Renal cortical epithelial cell (primary cell): ENCODE measurements around the gene MICB. TPM values are rescaled to one million over a fixed set of nuclear protein-coding genes. Genes with fewer than 3 reads are reported as not detected.
"Not testable (repeated sequence)": the region's sequence is repeated elsewhere in the genome, so short reads cannot be mapped to it uniquely, and the experiment has no call there.

ENCODE experiments used
- DNase-seq: peaks from one replicate; pipeline ENCODE4 v3.0.0-alpha.2; 2011; ENCODE audit warnings: low read depth
- total RNA-seq: library from RNA; depleted of rRNA; stranded (reverse); fragments of >200 nt; gene quantifications from 2 replicates; pipeline ENCODE4 v1.2.3, GENCODE V29; 2014

Gene MICB
- total RNA-seq, 1 donor from 2014 or later, result 5.3 TPM

DNA sequence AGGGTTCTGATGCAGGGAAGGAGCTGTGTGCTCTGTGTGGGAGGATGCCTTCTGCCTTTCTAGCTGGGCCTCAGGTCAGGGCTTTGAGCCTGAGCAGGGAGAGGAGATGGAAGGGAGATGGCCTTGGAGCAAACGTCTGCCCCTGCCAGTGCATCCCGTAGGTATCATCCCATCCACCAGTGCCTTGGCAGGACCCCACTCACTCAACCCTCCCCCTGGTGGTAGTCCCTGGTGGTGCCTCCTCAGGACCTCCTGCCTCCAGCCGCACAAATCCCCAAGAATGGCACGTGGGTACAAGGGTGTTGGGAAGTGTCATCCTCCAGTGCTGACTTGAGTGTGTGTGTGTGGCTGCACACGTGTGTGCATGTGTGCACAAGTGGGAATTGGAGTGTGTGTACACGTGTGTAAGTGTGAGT is 23.1 kb upstream of the MICB start:
- no peak for DNase-seq

DNA sequence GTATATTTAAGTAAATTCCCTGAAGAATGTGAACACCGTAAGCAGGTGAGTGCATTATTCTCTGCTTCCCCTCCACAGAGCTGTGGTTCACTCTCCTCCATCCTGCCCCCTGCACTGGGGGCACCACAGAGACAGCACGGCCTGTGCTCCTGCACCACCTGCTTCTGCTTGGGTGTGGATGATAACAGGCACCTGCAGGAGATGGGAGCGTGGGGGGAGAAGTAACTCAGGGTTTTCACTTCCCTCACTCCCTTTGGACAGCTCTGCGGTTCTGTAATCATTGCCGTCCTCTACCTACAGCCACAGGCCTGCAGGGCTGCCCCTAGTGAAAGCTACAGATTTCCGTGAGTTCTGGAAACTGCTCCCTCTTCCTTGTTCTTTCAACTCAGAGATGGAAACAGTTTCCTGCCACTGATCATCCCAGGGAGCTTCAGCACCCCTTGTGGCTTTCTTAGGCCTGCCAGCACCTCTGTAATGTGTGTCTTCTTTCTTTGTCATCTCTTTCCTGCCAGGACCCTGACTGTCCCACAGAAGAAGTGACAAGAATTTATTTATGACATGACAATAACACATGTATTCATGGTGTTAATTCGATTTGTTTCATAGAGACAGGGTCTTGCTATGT is 21.3 kb upstream of the MICB start:
- DNase-seq, result no peak

DNA sequence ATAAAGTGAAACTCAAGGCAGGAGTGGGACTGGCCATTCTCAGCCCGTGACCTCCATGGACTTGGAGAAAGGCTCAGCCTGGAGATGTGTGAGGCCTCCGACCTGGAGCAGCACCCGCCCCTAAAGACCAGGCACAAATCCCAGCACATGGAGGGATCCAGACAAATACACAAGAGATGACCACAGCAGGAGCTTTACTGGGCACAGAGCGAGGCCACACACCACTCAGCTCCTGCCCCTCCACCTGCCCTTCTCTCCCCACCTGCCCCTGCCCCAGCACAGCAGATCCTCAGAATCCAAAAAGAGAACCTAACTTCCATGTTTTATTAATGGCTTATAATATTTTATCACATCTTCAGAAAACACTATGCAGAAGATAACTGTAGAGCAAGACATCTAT is 20.4 kb upstream of the MICB start:
- no peak for DNase-seq

DNA sequence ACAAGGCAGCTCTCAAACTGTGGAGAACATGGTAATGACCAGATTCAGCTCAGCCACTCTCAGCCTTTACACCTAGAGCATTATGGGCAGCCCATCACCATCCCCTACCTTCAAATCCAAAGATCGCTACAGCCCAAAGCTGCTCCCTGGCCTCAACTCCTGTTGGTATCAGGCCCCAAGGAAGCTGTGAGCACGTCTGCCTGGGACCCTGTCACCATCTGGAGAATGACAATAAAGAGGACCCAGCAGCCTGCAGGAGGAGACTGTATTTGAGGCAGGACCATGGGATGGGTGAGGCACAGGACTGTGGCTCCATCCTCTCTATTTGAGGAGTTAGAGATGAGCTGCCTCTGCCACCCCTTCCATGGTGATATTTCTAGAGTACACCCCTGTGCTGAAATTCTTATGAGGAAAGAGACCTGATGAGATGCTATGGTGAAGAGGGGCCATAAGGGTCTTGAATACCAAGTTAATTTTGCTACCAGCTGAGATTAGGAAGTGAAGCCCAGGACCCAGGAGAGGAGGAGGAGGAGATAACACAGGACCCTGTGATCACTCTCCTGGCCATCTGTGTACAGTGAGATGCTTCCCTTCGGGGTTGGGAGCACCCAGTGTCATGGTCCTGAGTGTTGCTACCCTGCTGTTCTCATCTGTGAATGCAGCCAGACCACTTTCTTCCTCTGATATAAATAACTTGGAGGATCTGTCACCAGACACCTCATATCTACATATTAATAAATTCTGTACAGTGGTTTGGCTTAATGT is 19.6 kb upstream of the MICB start:
- DNase-seq, result no peak

DNA sequence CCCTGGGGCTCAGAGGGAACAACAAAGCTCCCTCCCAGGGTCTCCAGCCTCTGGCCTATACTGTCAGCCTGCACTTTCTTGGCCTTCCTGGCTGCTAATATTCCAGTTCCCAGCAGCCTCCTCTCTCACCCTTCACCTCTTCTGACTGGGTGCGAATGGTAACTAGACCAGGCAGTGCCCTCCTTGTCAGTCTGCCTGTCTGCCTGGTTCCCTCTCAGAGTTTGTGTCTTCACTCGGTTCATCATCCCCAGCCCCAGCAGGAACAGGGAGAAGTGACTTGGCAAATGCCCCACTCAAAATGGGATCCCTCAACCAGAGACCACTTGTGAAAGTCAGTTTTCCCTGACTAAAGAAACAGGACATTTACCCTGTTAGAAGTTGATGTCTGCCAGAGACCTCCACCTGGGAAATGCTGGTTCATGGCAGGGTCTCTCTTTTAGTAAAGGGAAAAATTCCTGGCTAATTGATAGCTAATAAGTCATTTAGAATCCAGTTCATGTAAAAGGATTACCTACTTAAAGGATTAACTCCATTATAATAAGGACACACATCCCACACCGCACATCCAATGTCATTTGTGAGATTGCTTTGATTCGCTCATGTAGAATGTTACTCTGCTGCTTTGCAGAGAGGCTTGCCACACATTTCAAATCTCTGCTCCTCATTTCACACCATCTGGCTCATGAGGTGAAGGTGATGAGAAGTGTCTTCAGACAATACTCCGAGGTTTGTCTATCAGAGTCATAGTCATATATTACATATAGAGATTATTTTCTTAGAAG is 18.6 kb upstream of the MICB start:
- DNase-seq, result no peak

DNA sequence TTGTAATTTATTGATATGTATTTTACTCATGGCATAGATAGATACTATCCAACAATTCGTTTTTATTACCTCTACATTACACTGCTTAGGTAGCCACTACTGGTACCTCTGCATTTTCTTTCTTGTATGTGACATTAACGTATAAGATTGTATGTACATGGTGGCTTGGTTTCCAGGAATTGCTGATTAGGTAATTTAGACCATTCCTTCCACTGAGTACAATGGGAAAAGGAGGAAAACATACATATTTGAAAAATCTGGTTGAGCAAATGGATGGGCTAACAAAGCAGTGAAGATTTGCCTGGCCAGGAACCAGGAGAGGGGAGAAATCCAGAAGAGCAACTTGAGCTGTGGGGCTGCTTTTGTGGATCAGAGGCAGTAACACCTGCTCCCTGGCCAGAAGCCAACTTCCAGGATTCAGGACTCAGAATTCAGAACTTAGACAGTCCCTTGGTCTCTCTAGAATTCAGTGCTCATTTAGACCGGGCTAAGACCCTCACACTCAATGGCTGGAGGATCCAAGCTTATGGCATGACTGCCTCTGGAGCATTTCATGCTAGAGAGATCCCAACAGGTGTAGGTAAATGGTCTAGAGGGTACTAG is 17.9 kb upstream of the MICB start:
- DNase-seq, result no peak

DNA sequence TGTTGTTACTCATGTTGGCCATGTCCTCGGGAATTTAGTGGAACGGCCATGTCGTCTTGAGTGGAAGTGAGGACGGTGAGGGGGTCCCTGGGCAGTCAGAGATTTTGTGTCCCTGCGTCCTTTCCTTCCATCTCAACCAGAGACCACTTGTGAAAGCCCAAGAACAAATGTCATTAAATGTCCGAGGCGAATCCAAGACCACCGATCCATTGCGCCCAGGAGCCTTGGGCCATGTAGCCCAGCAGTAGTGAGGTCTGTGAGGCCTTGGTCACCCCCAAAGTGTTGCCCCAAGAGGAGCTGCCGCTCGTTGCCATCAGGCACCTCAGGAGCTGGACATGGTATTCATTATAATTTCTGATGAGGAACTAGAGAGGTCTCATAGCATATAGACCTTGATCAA is 17.4 kb upstream of the MICB start:
- DNase-seq, result no peak

DNA sequence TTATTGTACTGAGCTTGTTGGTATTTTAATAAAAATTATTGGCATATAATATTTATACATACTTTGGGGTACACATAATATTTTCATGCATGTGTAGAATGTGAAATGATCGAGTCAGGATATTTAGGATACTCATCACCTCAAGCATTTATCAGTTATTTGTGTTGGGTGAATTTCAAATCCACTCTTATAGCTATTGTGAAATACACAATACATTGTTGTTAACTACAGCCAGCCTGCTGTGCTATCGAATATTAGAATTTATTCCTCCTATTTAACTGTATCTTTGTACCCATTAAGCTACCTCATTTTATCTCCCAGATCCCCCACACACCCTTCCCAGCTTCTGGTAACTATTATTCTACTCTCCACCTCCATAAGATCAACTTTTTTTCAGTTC is 14.6 kb upstream of the MICB start:
- no peak for DNase-seq

DNA sequence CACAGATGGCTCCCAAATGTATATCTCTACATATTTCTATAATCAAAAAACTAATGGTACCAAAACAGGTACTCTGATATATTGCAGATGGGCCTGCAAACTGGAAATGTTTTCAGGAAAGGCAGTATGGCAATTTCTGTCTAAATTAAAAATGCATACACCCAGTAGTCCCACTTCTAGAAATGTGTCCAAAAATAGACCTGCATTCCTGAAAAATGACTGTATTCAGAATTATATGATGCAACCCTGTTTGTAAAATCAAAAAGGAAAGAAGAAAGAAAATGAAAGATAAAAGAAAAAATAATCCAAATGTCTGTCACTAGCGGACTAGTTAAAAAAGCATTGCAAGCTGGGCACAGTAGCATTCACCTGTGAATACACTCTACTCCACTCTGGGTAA is 12.9 kb upstream of the MICB start:
- no peak for DNase-seq

DNA sequence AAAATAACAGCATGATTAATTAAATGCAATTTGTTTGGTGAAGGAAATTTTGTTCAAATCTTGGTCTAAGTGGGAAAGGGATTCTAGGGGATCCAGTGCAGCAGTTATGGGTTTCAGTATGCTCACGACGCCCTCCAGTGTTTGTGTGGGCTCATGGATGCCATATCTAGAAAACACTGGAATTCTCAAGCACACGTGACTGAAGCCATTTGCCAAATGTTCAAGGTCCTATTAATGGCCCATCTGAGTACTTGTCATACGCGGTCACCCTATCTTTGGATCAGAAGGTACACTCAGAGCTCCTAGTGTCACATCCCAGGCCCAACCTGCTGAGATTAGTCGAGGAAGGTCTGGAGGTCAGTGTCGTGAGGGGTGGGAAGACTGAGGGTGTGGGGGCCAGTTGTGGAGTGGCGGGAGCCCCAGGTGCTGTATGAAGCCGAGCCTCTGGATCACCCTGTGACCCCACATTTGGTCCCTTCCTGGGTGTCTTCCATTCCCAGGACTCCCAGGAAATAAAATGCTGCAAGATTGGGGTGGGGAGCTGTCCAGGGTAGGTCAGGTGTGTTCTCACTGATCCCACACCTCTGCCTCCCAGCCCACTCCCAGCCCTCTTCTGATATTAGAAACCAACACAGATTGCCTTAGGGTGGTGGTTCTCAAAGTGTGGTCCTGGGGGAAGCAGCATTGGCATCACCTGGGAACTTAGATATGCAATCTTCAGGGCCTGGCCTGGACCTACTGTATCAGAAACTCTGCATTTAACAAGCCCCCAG is 11.7 kb upstream of the MICB start:
- DNase-seq, result not testable (repeated sequence)

DNA sequence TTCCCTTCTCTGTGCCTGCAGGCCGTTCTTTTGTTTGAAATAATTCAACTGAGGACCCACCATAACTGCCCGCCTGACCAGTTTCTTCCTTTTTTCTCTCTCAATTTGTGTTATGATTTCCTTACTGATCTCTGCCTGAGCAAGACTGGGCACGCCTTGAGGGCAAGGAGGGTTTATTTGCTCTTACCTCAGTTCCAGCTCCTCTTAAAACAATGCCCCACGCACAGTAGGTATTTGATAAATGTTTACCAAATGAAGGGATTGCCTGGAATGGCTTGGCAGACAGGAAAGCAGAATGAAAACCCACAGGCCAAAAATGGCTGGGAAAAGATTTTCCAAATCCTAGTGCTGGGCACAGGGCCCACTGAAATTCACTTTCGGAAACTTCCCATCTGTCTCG is 10.3 kb upstream of the MICB start:
- DNase-seq, result not testable (repeated sequence)

DNA sequence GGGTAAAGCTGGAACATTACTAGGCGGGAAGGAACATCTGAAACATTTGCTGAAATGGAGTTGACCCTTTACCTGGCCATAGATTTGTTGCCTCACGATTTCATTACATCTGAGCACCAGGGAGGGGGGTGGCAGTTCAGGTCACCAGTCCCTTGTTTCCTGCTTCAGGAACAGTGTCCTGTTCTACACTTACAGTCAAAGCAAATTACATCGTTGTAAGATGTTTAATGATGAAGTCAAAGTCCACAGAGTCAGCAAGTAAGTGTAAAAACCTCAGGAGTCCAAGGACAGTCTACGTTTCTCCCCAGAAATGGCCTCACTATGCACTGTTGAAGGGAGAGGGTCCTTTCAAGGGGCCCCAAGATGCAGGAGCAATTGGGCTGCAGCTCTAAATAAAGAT is 8.9 kb upstream of the MICB start:
- no peak for DNase-seq

DNA sequence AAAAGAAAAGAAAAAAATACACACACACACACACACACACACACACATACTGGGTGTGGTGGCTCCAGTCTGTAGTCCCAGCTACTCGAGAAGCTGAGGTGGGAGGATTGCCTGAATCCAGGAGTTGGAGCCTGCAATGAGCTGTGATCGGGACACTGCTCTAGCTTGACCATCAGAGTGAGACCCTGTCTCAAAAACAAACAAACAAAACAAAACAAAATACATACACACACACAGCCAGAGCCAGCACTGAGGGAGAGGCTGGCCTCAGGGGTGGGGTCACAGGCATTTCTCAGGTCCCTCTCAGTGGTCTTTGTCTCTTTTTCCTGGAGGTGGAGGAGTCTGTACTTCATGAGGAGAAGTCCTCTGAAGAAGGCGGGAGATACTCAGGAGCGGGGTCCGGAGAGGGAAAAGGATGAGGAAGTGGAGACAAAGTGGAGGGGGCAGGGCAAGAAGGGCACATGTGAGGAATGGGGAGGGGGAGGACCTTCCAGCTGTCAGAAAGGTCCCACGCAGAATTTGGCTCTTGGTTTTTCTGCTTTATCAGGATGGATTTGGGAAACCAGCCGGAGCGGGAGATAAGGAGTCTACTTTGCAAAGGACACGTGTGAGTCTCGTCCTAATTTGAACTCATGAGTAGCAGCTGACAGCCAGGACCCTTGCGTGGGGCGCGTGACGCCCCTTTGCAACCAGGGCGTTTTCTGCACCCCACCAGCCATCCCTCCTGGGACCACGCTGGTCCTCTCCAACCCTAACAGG is 7.7 kb upstream of the MICB start:
- DNase-seq, result no peak

DNA sequence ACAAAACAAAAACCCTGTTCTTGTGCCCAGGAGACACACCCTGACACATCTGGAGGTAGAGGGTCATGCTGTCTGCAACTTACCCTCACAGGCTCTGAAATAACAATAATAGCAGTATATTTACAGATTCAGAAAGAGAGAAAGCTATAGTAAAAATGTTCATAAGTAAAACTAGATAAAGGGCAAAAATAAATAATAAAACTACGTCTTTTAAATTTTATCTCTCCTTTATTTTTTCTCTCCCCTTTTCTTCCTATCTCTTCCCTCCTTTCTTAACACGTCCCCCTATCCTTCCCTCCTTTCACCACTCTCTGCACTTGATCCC is 4.4 kb upstream of the MICB start:
- DNase-seq, result not testable (repeated sequence)

DNA sequence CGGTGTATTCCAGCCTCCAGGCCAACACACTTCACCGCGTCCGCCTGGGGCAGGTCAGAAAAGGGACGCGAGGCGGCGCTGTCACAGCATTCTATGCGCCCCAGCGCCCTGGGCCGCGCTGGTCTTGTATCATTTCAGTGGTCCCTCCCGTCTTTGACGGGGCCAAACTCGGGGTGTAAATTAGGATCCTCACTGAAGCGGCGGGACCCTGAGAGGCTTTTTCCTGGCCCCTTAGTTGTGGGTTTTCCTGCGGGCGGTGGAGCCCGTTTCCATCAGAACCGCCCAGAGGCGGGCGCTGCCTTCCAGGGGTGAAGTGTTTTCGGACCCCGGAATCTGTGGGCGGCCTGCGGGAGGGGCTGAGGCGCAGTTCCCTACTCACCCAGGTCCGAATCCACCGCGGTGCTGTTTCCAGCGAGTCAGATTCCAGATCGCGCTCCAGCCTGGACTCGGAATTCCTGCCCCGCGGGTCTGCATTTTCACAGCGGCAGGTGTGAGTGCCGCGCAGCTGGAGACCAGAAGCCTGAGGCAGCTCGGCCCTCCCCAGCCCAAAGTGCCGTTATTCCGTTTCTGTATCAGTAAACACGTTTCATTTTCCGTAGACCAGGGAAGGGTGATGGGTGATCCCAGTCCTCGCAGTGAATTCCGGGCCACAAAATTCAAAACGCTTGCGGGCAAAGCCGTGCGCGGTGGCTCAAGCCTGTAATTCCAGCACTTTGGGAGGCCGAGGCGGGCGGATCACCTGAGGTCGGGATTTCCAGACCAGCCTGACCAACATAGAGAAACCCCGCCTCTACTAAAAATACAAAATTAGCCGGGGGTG is 3.9 kb upstream of the MICB start:
- DNase-seq, result peak; percentile 59

DNA sequence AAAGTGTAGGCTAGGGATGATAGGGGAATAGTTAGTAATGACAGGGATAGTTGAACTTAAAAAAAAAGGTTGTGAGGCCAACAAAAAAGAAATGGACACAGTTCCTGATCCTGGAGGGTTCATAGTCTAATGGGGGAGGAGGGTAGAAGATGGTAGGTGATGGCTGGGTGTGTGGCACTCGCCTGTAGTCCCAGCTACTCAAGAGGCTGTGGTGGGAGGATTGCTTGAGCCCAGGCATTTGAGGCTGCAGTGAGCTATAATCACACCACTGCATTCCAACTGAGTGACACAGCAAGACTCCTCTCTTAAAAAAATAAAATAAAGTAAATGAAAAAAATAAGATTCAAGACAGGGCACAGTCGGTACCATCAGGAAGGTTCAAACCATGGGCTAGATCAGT is 2.4 kb upstream of the MICB start:
- DNase-seq, result peak; percentile 77

DNA sequence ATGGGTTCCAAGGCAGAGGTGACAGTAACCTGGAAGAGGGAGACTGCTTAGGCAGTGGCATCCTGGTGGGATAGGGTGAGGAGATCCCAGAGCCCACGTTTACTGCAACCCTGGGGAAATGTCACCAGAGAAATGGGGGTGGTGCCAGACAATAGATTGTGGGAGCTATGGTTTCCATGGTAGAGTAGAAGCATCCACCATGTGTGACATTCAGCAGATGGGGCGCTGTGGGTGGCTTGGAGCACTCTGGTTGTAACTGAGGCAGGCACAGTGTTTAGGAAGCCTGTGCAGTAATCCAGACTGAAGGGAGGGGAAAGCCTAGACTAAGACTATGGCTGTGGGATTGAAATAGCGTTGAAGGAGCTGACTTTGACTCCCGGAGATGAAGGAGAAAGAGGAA is 1.1 kb upstream of the MICB start:
- not testable (repeated sequence) for DNase-seq

DNA sequence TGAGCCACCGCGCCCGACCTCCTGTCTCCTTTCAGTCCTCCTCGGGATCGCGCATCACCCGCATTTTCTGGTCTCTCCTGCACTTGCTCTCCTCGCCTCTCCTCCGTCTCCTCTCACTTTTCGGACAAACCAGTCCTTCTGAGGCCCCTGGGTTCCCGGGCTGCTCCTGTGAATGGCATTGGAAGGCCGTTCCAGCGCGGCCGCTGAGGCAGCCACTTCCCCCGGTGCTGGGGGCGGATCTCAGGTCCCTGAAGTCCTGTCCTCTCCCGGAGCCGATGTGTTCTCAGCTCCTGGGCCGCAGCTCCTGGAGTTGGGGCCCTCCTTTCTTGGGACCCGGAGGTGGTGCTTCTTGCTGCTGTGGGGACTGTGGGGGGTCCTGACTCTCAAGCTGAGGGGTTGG is 803 bp downstream of the MICB start:
- no peak for DNase-seq

DNA sequence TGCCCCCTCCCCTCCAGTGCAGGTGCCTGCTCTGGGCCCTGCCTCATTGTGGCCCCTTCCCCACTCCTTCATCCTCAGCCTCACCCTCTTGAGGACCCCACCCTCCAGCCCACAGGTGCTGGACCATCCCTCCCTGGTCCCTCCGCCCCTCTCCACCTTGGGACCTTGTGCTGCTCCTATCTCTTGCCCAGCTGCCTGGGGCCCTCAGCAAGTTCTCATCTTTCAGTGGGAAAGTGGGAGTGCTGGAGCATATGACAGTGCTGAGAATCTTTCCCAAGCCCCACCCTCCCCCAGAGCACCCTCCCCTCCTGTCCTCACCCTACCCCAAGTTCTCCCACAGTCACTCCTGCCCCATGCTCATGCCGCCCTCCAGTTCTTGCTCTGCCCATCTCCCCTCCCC is 1.7 kb downstream of the MICB start:
- DNase-seq, result not testable (repeated sequence)

DNA sequence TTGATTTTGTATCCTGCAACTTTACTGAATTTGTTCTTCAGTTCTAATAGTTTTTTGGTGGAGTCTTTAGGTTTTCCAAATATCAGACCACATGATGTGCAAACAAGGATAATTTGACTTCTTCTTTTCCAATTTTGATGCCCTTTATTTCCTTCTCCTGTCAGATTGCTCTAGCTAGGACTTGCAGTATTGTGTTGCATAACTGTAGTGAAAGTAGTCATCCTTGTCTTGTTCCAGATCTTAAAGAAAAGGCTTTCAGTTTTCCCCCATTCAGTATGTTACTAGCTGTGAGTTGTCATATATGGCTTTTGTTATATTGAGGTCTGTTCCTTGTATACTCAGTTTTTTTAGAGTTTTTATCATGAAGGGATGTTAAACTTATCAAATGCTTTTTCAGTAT is 4.6 kb downstream of the MICB start:
- DNase-seq, result no peak
